GM18505 (cell line): Measurements from ENCODE around the gene LTA.

Experiments used
- ATAC-seq: cut with Tn5 transposase; IDR thresholded peaks from one replicate; pipeline ENCODE4 v1.9.1; 2021; ENCODE audit not compliant: unreplicated experiment
- POLR2A ChIP-seq: IDR thresholded peaks from 4 replicates; pipeline ENCODE4 v1.6.1; 2011; ENCODE audit warnings: borderline replicate concordance; ENCODE audit not compliant: insufficient read depth, insufficient read length; ENCODE audit errors: extremely low read depth

Gene LTA

GRCh38 chr6:31621320-31621939 lies 49.3 kb downstream of the LTA start:
- no peak for TF ChIP-seq POLR2A
- ATAC-seq: no peak

- no peak for ATAC-seq
- TF ChIP-seq POLR2A: no peak
These were observed 49.9 kb downstream of the LTA start for GRCh38 chr6:31621991-31622390.

GRCh38 chr6:31622684-31623091 lies 50.6 kb downstream of the LTA start:
- no peak for TF ChIP-seq POLR2A
- ATAC-seq: no peak
